ENCODE data around the gene LRRC3. TPM values are rescaled to one million over a fixed set of nuclear protein-coding genes. Genes with fewer than 3 reads are reported as not detected.
"Not testable (repeated sequence)": the region's sequence is repeated elsewhere in the genome, so short reads cannot be mapped to it uniquely, and the experiment has no call there.

LRRC3 gene
- total RNA-seq, 2 donors from 2014 or later: 1.6 to 7.1 TPM

DNA sequence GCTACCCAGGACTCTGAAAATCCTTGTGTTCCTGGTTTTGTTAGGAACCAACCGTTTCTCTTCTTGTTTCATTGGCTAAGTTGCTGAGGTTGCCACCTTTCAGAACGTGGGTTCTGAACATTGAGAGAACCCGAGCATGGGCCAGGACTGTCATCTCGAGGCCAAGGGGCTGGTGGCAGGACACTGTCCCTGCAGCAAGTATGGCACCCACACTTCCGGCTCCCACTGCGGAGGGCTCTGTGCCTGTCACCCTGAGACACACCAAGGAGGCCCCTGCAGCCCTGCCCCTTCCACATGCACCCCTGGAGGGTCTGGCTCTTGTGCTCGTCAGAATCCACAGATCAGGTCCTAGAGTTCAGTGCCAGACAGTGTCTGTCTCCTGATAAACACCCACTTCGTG lies 39.1 kb upstream of the LRRC3 start:
- DNase-seq (ENCODE audit: low spot score): no peak
- TF ChIP-seq, protein P1, sequence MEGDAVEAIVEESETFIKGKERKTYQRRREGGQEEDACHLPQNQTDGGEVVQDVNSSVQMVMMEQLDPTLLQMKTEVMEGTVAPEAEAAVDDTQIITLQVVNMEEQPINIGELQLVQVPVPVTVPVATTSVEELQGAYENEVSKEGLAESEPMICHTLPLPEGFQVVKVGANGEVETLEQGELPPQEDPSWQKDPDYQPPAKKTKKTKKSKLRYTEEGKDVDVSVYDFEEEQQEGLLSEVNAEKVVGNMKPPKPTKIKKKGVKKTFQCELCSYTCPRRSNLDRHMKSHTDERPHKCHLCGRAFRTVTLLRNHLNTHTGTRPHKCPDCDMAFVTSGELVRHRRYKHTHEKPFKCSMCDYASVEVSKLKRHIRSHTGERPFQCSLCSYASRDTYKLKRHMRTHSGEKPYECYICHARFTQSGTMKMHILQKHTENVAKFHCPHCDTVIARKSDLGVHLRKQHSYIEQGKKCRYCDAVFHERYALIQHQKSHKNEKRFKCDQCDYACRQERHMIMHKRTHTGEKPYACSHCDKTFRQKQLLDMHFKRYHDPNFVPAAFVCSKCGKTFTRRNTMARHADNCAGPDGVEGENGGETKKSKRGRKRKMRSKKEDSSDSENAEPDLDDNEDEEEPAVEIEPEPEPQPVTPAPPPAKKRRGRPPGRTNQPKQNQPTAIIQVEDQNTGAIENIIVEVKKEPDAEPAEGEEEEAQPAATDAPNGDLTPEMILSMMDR (IDR thresholded peaks at IDR 0.05): no peak
- no peak for TF ChIP-seq POLR2A (IDR thresholded peaks at IDR 0.05)
- no peak for TF ChIP-seq POLR2AphosphoS5 (IDR thresholded peaks at IDR 0.05)
- no peaks in the 10 kb centered on the region for H3K9me3 ChIP-seq
- no peak overlapping the region for H3K4me3 ChIP-seq
- no peaks in the 10 kb centered on the region for H3K4me1 ChIP-seq (replicated peaks)
- WGBS: 71% methylated on average over 8 of the region's 8 CpGs
- H3K36me3 ChIP-seq: no peaks in the 10 kb centered on the region
- intact Hi-C loops (cut with DNase I): no loop called here
- H3K27ac ChIP-seq: no peak overlapping the region
- peaks cover 11% of the 10 kb centered on the region for H3K27me3 ChIP-seq (replicated peaks; ENCODE audit: insufficient read depth)

DNA sequence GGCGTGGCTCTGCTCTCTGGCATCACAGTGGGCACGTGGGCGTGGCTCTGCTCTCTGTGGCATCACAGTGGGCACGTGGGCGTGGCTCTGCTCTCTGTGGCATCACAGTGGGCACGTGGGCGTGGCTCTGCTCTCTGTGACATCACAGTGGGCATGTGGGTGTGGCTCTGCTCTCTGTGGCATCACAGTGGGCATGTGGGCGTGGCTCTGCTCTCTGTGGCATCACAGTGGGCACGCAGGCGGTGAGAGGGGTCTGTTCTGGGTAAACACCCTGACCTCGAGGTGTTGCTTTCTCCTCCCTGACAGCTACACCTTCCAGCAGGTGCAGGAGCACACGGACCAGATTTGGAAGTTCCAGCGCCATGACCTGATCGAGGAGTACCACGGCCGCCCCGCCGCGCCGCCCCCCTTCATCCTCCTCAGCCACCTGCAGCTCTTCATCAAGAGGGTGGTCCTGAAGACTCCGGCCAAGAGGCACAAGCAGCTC lies 37.6 kb upstream of the LRRC3 start:
- H3K27ac ChIP-seq; intact Hi-C loops (cut with DNase I); DNase-seq (ENCODE audit: low spot score); H3K4me1 ChIP-seq (replicated peaks); H3K36me3 ChIP-seq; H3K4me3 ChIP-seq; H3K9me3 ChIP-seq: not testable (repeated sequence)
- WGBS: 93% methylated on average over 18 of the region's 21 CpGs
- peaks cover 11% of the 10 kb centered on the region for H3K27me3 ChIP-seq (replicated peaks; ENCODE audit: insufficient read depth)

DNA sequence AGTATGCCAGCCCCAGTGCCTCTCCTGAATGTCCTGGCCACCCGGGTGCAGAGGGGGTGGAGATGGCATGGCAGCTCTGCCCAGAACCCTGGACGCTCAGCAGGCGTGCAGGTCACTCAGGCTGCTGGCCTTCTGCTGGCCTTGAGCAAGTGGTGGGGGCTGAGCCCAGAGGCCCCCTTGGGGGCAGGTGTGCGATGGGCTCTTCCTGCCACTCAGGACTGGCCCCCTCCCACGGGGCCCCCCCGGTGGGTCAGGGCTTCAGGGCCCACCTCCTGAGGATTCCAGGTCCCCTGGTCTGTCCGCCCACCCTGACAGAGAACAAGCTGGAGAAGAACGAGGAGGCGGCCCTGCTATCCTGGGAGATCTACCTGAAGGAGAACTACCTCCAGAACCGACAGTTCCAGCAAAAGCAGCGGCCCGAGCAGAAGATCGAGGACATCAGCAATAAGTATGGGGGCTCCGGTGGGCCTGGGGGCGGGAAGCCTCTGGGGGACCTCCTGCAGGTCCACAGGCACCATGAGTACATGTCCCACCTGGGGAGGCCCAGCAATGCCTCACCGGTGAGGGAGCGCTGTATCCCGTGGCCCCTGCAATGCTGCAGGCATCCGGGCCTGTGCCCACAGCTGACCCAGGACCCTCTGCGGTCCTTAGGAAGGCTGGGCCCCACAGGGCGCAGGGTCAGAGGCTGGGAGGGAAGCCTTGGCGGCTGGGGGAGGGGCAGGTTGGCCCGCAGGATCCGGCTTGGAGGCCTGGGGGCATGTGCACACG lies 37.0 kb upstream of the LRRC3 start:
- TF ChIP-seq POLR2A (IDR thresholded peaks at IDR 0.05): no peak
- TF ChIP-seq POLR2AphosphoS5 (IDR thresholded peaks at IDR 0.05): no peak
- H3K36me3 ChIP-seq: no peaks in the 10 kb centered on the region
- peaks cover 11% of the 10 kb centered on the region for H3K27me3 ChIP-seq (replicated peaks; ENCODE audit: insufficient read depth)
- intact Hi-C loops (cut with DNase I): no loop called here
- DNase-seq (ENCODE audit: low spot score): no peak
- no peak overlapping the region for H3K4me3 ChIP-seq
- 89% methylated on average over 23 of the region's 25 CpGs for WGBS
- no peak overlapping the region for H3K27ac ChIP-seq
- H3K9me3 ChIP-seq: no peaks in the 10 kb centered on the region
- no peaks in the 10 kb centered on the region for H3K4me1 ChIP-seq (replicated peaks)

DNA sequence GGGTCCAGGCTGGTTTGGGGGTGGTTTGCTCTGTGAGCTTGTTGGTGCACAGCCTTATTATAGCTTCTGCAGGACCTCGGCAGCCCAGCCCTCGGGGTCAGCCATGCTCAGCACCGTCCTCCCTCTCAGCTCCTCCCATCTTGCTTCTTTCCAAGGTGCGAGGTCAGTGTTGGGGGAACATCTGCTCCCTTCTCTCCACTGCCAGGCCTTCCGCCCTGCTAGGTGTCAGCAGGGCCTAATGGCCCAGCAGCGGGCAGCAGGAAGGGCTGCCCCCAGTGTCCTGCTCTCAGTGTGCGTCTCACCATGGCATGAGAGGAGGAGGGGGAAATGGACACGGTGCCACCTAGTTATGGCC lies 36.5 kb upstream of the LRRC3 start:
- H3K4me1 ChIP-seq (replicated peaks): no peaks in the 10 kb centered on the region
- 86% methylated on average over 8 of the region's 8 CpGs for WGBS
- intact Hi-C loops (cut with DNase I): no loop called here

DNA sequence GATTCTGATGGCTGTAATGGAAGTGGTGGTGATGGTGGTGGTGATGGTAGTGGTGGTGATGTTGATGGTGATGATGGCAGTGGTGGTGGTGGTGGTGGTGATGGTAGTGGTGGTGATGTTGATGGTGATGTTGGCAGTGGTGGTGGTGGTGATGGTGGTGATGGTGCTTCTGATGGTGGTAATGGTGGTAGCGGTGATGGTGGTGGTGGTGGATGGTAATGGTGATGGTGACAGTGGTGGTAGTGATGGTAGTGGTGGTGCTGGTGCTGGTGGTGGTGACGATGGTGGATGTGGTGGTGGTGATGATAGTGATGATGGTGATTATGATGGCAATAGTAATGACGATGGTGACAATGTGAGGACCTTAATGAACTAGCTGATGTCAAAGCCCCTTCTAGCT lies 35.6 kb upstream of the LRRC3 start:
- Histone ChIP-seq H3K27me3 (replicated peaks; ENCODE audit: insufficient read depth) (peaks cover 8% of the 10 kb centered on the region), H3K4me1 (replicated peaks) (no peaks in the 10 kb centered on the region), H3K4me3 (no peak overlapping the region), H3K36me3 (no peaks in the 10 kb centered on the region), H3K9me3 (no peaks in the 10 kb centered on the region), H3K27ac (no peak overlapping the region)
- no peak for DNase-seq (ENCODE audit: low spot score)
- WGBS: 99% methylated on average over 3 of the region's 3 CpGs
- intact Hi-C loops (cut with DNase I): no loop called here
- TF ChIP-seq POLR2AphosphoS5 (IDR thresholded peaks at IDR 0.05) (no peak), POLR2A (IDR thresholded peaks at IDR 0.05) (no peak)
- TF ChIP-seq, protein P1 (IDR thresholded peaks at IDR 0.05): no peak

More for the DNA sequence above, 36.5 kb upstream of the LRRC3 start:
- no peak for DNase-seq (ENCODE audit: low spot score)
- Histone ChIP-seq H3K27me3 (replicated peaks; ENCODE audit: insufficient read depth) (peaks cover 11% of the 10 kb centered on the region), H3K9me3 (no peaks in the 10 kb centered on the region), H3K27ac (no peak overlapping the region), H3K36me3 (no peaks in the 10 kb centered on the region), H3K4me3 (no peak overlapping the region)
- TF ChIP-seq, protein P1 (IDR thresholded peaks at IDR 0.05): no peak
- no peak for TF ChIP-seq POLR2A (IDR thresholded peaks at IDR 0.05)
- no peak for TF ChIP-seq POLR2AphosphoS5 (IDR thresholded peaks at IDR 0.05)

All from prostate gland (tissue), 2 donors.